Gastrocnemius medialis (tissue), 4 donors: ENCODE results near the gene MYO1D. TPM values are rescaled to one million over a fixed set of nuclear protein-coding genes. Genes with fewer than 3 reads are reported as not detected.

Experiments used
- ATAC-seq, 2 donors: fragments of 150-250 bp; one replicate each; pipeline ENCODE4 v1.9.1; 2016
- DNase-seq, 2 donors: peaks; one replicate each; pipeline ENCODE4 v3.0.0-alpha.2; 2019
- H3K27ac ChIP-seq, 4 donors: fragments of 200-600 bp; sonication (generic); 1 replicate in 1 of 4; 2 replicates in 3 of 4; pipeline ENCODE4 v1.5.1; 2016 to 2018; ENCODE audit warnings: mild to moderate bottlenecking in 2 of 4, moderate library complexity in 1 of 4
- H3K27me3 ChIP-seq, 3 donors: fragments of 200-600 bp; sonication (generic) in 2 of 3; 1 replicate in 1 of 3; 2 replicates in 2 of 3; pipeline versions ENCODE4 v1.5.1 to v1.6.0; 2016 to 2019; ENCODE audit warnings: mild to moderate bottlenecking in 1 of 3, moderate library complexity in 1 of 3
- H3K36me3 ChIP-seq, 2 donors: fragments of 200-600 bp; sonication (generic) in 1 of 2; one replicate each; pipeline ENCODE4 v1.5.1; 2017 to 2018
- H3K4me1 ChIP-seq, 2 donors: fragments of 200-600 bp; sonication (generic) in 1 of 2; one replicate each; pipeline ENCODE4 v1.5.1; 2016 to 2017; ENCODE audit warnings: mild to moderate bottlenecking in 2 of 2
- H3K4me3 ChIP-seq, 4 donors: fragments of 200-600 bp; sonication (generic) in 3 of 4; 1 replicate in 1 of 4; 2 replicates in 3 of 4; pipeline ENCODE4 v1.5.1; 2016 to 2019; ENCODE audit warnings: mild to moderate bottlenecking in 2 of 4
- H3K9me3 ChIP-seq, 3 donors: fragments of 200-600 bp; sonication (generic) in 2 of 3; 1 replicate in 1 of 3; 2 replicates in 2 of 3; pipeline ENCODE4 v1.5.1; 2016 to 2019
- CTCF ChIP-seq, 5 experiments: fragments of 450-650 bp in 3 of 5; fragments of 200-600 bp in 2 of 5; sonication (generic) in 2 of 5; IDR thresholded peaks in 4 of 5; conservative IDR thresholded peaks in 1 of 5; 1 replicate in 4 of 5; 2 replicates in 1 of 5; pipeline ENCODE4 v1.5.1; 2016 to 2019; ENCODE audit warnings: antibody characterized with exemption in 5 of 5, mild to moderate bottlenecking in 3 of 5, moderate library complexity in 3 of 5
- POLR2A ChIP-seq, 2 donors: fragments of 450-650 bp; IDR thresholded peaks; one replicate each; pipeline ENCODE4 v1.6.1; 2017; ENCODE audit warnings: antibody characterized with exemption in 2 of 2, mild to moderate bottlenecking in 2 of 2, moderate library complexity in 2 of 2
- in situ Hi-C, 4 donors: fragments of 200-750 bp; cut with MboI; loops; one replicate each; pipeline versions ENCODE4 v1.15.0 to v1.8.0; 2017; ENCODE audit warnings: low sequenced_read_pairs in 4 of 4
- intact Hi-C: fragments of 100-400 bp; cut with DNase I; formaldehyde crosslinking; loops from one replicate; pipeline ENCODE4 v1.15.1; 2023; ENCODE audit warnings: low total_unique reads
- total RNA-seq, 4 donors: library from RNA; depleted of rRNA; stranded (reverse); fragments of >200 nt; gene quantifications; one replicate each; pipeline versions ENCODE4 v1.1.0 to v1.2.3, GENCODE V29; 2016

The MYO1D gene
- total RNA-seq, 4 donors from 2014 or later, result 5.8 to 20.1 (median 7.8) TPM

- no peak for ATAC-seq
- Histone ChIP-seq H3K9me3 (no peaks in the 10 kb centered on the region), H3K36me3 (no peaks in the 10 kb centered on the region), H3K4me1 (no peaks in the 10 kb centered on the region), H3K4me3 (no peak overlapping the region), H3K27me3 (no peaks in the 10 kb centered on the region), H3K27ac (no peak overlapping the region)
- TF ChIP-seq CTCF (IDR thresholded peaks at IDR 0.05 in 4 of 5, conservative IDR thresholded peaks at IDR 0.05 in 1 of 5), result no peak
- TF ChIP-seq POLR2A (IDR thresholded peaks at IDR 0.05), result no peak
- in situ Hi-C loops, result loop anchor here in 1 of 4 donors (10.0 kb wide), 1 partner anchor 59 kb away; no protein-coding TSS in a partner anchor
- intact Hi-C loops, result no loop called here
- DNase-seq, result no peak
Observed at GRCh38 chr17:32546031-32546444, 330.9 kb downstream of the MYO1D start.

- ATAC-seq (no peak), DNase-seq (no peak)
- Histone ChIP-seq H3K27me3 (no peaks in the 10 kb centered on the region), H3K4me1 (peaks cover 0 to under 1% of the 10 kb centered on the region in 2 donors), H3K4me3 (no peak overlapping the region), H3K27ac (no peak overlapping the region), H3K9me3 (no peaks in the 10 kb centered on the region), H3K36me3 (no peaks in the 10 kb centered on the region)
- intact Hi-C loops, result no loop called here
- no peak for TF ChIP-seq POLR2A (IDR thresholded peaks at IDR 0.05)
- TF ChIP-seq CTCF (IDR thresholded peaks at IDR 0.05 in 4 of 5, conservative IDR thresholded peaks at IDR 0.05 in 1 of 5), result no peak
- in situ Hi-C loops, result loop anchor here in 1 of 4 donors (10.0 kb wide), 1 partner anchor 63 kb away; no protein-coding TSS in a partner anchor
Observed at GRCh38 chr17:32542186-32542585, 334.7 kb downstream of the MYO1D start.

GRCh38 chr17:32541640-32542039, 335.3 kb downstream of the MYO1D start:
- Histone ChIP-seq H3K9me3 (no peaks in the 10 kb centered on the region), H3K4me1 (peaks cover under 1 to 6% of the 10 kb centered on the region in 2 donors), H3K4me3 (no peak overlapping the region), H3K27ac (no peak overlapping the region), H3K27me3 (no peaks in the 10 kb centered on the region), H3K36me3 (no peaks in the 10 kb centered on the region)
- in situ Hi-C loops, result loop anchor here in 1 of 4 donors (10.0 kb wide), 1 partner anchor 63 kb away; no protein-coding TSS in a partner anchor
- no peak for TF ChIP-seq CTCF (IDR thresholded peaks at IDR 0.05 in 4 of 5, conservative IDR thresholded peaks at IDR 0.05 in 1 of 5)
- no peak for TF ChIP-seq POLR2A (IDR thresholded peaks at IDR 0.05)
- ATAC-seq (no peak), DNase-seq (no peak)
- intact Hi-C loops, result no loop called here

GRCh38 chr17:32536736-32537643, 339.9 kb downstream of the MYO1D start:
- intact Hi-C loops, result no loop called here
- Histone ChIP-seq H3K27ac (no peak overlapping the region), H3K9me3 (no peaks in the 10 kb centered on the region), H3K27me3 (no peaks in the 10 kb centered on the region), H3K4me1 (peaks cover 6 to 7% of the 10 kb centered on the region in 2 donors), H3K36me3 (no peaks in the 10 kb centered on the region), H3K4me3 (no peak overlapping the region)
- ATAC-seq, result no peak
- no peak for TF ChIP-seq CTCF (IDR thresholded peaks at IDR 0.05 in 4 of 5, conservative IDR thresholded peaks at IDR 0.05 in 1 of 5)
- TF ChIP-seq POLR2A (IDR thresholded peaks at IDR 0.05), result no peak
- in situ Hi-C loops, result no loop called here
- DNase-seq, result no peak
